GM03348 (cell line): Measurements from ENCODE around the gene NOP14.
"Not testable (repeated sequence)": the region's sequence is repeated elsewhere in the genome, so short reads cannot be mapped to it uniquely, and the experiment has no call there.

Experiments used
- DNase-seq: peaks from one replicate; pipeline ENCODE4 v3.0.0; 2012; ENCODE audit warnings: low spot score

The NOP14 gene

GRCh38 chr4:2961811-2962441, 1.3 kb downstream of the NOP14 start:
- no peak for DNase-seq

- no peak for DNase-seq
Measured at GRCh38 chr4:2961421-2961810, 1.8 kb downstream of the NOP14 start.

GRCh38 chr4:2960450-2960849, 2.8 kb downstream of the NOP14 start:
- not testable (repeated sequence) for DNase-seq

GRCh38 chr4:2958446-2958845, 4.8 kb downstream of the NOP14 start:
- no peak for DNase-seq

GRCh38 chr4:2955186-2956044, 7.8 kb downstream of the NOP14 start:
- DNase-seq, result not testable (repeated sequence)

GRCh38 chr4:2954358-2955185, 8.6 kb downstream of the NOP14 start:
- no peak for DNase-seq

- DNase-seq, result no peak
Measured at GRCh38 chr4:2953496-2953895, 9.7 kb downstream of the NOP14 start.

GRCh38 chr4:2950221-2950989, 12.8 kb downstream of the NOP14 start:
- DNase-seq, result no peak

GRCh38 chr4:2949782-2950125, 13.5 kb downstream of the NOP14 start:
- no peak for DNase-seq

GRCh38 chr4:2948895-2949781, 14.1 kb downstream of the NOP14 start:
- DNase-seq, result no peak

- no peak for DNase-seq
Measured at GRCh38 chr4:2947926-2948325, 15.3 kb downstream of the NOP14 start.

GRCh38 chr4:2946812-2947600, 16.2 kb downstream of the NOP14 start:
- DNase-seq, result no peak

- DNase-seq, result not testable (repeated sequence)
Measured at GRCh38 chr4:2945619-2946604, 17.3 kb downstream of the NOP14 start.

- no peak for DNase-seq
Measured at GRCh38 chr4:2944586-2945526, 18.4 kb downstream of the NOP14 start.

- DNase-seq, result no peak
Measured at GRCh38 chr4:2944091-2944482, 19.1 kb downstream of the NOP14 start.

GRCh38 chr4:2943364-2944090, 19.7 kb downstream of the NOP14 start:
- DNase-seq, result no peak
